Fibroblast of lung (primary cell): ENCODE results near the gene TRIM44.

Source experiments
- EZH2 ChIP-seq: IDR thresholded peaks from 2 replicates; pipeline ENCODE4 v1.5.1; 2012; ENCODE audit warnings: low read length, control low read depth, mild to moderate bottlenecking; ENCODE audit errors: missing control alignments
- TF ChIP-seq, protein P1 (sequence below), 2 donors: IDR thresholded peaks in 1 of 2; conservative IDR thresholded peaks in 1 of 2; 1 replicate in 1 of 2; 2 replicates in 1 of 2; pipeline ENCODE4 v1.5.1; 2011 to 2012; ENCODE audit warnings: low read length in 2 of 2, control low read depth in 1 of 2, inconsistent platforms in 1 of 2, low read depth in 1 of 2, mild to moderate bottlenecking in 1 of 2

DNA sequence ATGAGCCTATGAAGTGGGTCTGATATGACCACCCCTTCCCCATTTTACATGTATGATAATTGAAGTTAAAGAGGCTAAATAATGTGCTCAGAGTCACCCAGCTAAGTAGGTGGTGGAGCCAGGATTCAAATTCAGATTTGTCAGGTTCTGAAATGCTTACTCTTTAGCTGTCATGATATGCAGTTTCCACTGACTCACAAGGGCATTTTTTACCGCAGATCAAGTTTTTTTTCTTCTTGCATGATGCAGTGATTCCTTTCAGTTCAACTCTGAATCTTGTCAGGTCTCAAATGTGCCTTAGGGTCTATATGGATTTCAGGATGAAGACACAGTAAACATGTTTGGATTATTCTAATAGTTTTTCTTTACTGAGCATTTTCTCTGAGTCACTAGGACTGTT, 12.6 kb upstream of the TRIM44 start:
- TF ChIP-seq, protein P1, sequence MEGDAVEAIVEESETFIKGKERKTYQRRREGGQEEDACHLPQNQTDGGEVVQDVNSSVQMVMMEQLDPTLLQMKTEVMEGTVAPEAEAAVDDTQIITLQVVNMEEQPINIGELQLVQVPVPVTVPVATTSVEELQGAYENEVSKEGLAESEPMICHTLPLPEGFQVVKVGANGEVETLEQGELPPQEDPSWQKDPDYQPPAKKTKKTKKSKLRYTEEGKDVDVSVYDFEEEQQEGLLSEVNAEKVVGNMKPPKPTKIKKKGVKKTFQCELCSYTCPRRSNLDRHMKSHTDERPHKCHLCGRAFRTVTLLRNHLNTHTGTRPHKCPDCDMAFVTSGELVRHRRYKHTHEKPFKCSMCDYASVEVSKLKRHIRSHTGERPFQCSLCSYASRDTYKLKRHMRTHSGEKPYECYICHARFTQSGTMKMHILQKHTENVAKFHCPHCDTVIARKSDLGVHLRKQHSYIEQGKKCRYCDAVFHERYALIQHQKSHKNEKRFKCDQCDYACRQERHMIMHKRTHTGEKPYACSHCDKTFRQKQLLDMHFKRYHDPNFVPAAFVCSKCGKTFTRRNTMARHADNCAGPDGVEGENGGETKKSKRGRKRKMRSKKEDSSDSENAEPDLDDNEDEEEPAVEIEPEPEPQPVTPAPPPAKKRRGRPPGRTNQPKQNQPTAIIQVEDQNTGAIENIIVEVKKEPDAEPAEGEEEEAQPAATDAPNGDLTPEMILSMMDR (conservative IDR thresholded peaks at IDR 0.05 in 1 of 2, IDR thresholded peaks at IDR 0.05 in 1 of 2; ENCODE audit: low read depth in 1 of 2, low read length in 2 of 2) = no peak
- TF ChIP-seq EZH2 = no peak
